HepG2 (cell line): ENCODE data around the gene BARX2. TPM values are rescaled to one million over a fixed set of nuclear protein-coding genes. Genes with fewer than 3 reads are reported as not detected.

ENCODE experiments used
- ATRX ChIP-seq: sonication (generic); formaldehyde crosslinking; IDR thresholded peaks from 2 replicates; pipeline ENCODE4 v1.4.0; 2020; ENCODE audit warnings: missing genetic modification reagents, borderline replicate concordance
- BCL6 ChIP-seq: IDR thresholded peaks from 2 replicates; pipeline ENCODE4 v1.6.1; 2016; ENCODE audit warnings: missing genetic modification reagents, missing compliant biosample characterization
- E2F1 ChIP-seq: sonication (generic); formaldehyde crosslinking; IDR thresholded peaks from 2 replicates; pipeline ENCODE4 v1.5.0; 2020; ENCODE audit warnings: missing genetic modification reagents
- EZH2 ChIP-seq: conservative IDR thresholded peaks from 2 replicates; pipeline ENCODE4 v1.6.1; 2012; ENCODE audit warnings: mild to moderate bottlenecking, low read depth, low read length, moderate library complexity
- HNF4A ChIP-seq: sonication (generic); formaldehyde crosslinking; IDR thresholded peaks from 2 replicates; pipeline ENCODE4 v1.4.0; 2020; ENCODE audit warnings: missing genetic modification reagents
- KDM3A ChIP-seq: IDR thresholded peaks from 2 replicates; pipeline ENCODE4 v1.6.1; 2018; ENCODE audit warnings: low read depth, missing compliant biosample characterization
- MIER3 ChIP-seq: IDR thresholded peaks from 2 replicates; pipeline ENCODE4 v1.6.1; 2016; ENCODE audit warnings: missing compliant biosample characterization, borderline replicate concordance
- NR1H2 ChIP-seq: sonication (generic); formaldehyde crosslinking; IDR thresholded peaks from 2 replicates; pipeline ENCODE4 v1.8.1; 2022; ENCODE audit warnings: low read depth, missing genetic modification reagents, borderline replicate concordance
- SALL1 ChIP-seq: sonication (generic); formaldehyde crosslinking; IDR thresholded peaks from 2 replicates; pipeline ENCODE4 v1.8.0; 2022; ENCODE audit warnings: mild to moderate bottlenecking, missing genetic modification reagents
- SOX6 ChIP-seq, 2 experiments: fragments of 450-650 bp in 1 of 2; sonication (generic) in 1 of 2; formaldehyde crosslinking in 1 of 2; IDR thresholded peaks; 2 replicates each; pipeline versions ENCODE4 v1.4.0 to v1.6.1; 2017 to 2020; ENCODE audit warnings: antibody characterized with exemption in 1 of 2, mild to moderate bottlenecking in 1 of 2, missing genetic modification reagents in 1 of 2
- SRSF9 ChIP-seq: fragments of 200-400 bp; formaldehyde crosslinking; IDR thresholded peaks from 2 replicates; pipeline ENCODE4 v1.6.1; 2018; ENCODE audit warnings: borderline replicate concordance, mild to moderate bottlenecking, low read depth, low read length; ENCODE audit not compliant: insufficient read depth, poor library complexity, severe bottlenecking
- THAP8 ChIP-seq: sonication (generic); formaldehyde crosslinking; IDR thresholded peaks from 2 replicates; pipeline ENCODE4 v1.5.1; 2020; ENCODE audit warnings: missing genetic modification reagents, mild to moderate bottlenecking, borderline replicate concordance
- ZGPAT ChIP-seq: IDR thresholded peaks from 2 replicates; pipeline ENCODE4 v1.6.1; 2016; ENCODE audit warnings: mild to moderate bottlenecking
- ZNF124 ChIP-seq: sonication (generic); formaldehyde crosslinking; IDR thresholded peaks from 2 replicates; pipeline ENCODE4 v1.4.0; 2020; ENCODE audit warnings: missing genetic modification reagents
- ZNF432 ChIP-seq: sonication (generic); formaldehyde crosslinking; IDR thresholded peaks from 2 replicates; pipeline ENCODE4 v1.5.0; 2020; ENCODE audit warnings: missing genetic modification reagents, mild to moderate bottlenecking, borderline replicate concordance
- ZNF605 ChIP-seq: sonication (generic); formaldehyde crosslinking; IDR thresholded peaks from 2 replicates; pipeline ENCODE4 v1.8.0; 2022; ENCODE audit warnings: mild to moderate bottlenecking, missing genetic modification reagents
- ZNF644 ChIP-seq: IDR thresholded peaks from 2 replicates; pipeline ENCODE4 v1.6.1; 2016; ENCODE audit warnings: low read depth
- ZNF709 ChIP-seq: sonication (generic); formaldehyde crosslinking; IDR thresholded peaks from 2 replicates; pipeline ENCODE4 v1.5.0; 2020; ENCODE audit warnings: mild to moderate bottlenecking, missing genetic modification reagents
- ZNF788 ChIP-seq: sonication (generic); formaldehyde crosslinking; IDR thresholded peaks from 2 replicates; pipeline ENCODE4 v1.5.0; 2020; ENCODE audit warnings: mild to moderate bottlenecking, missing genetic modification reagents, borderline replicate concordance
- polyA plus RNA-seq, 8 experiments: library from polyadenylated mRNA; depleted of rRNA in 3 of 8; stranded (reverse) in 7 of 8; unstranded in 1 of 8; fragments of >200 nt; fragmentation: Illumina TruSeq in 4 of 8; extraction: Trizol in 4 of 8; gene quantifications; 2 replicates each; pipeline versions ENCODE4 v1.2.1 to v1.2.3, GENCODE V29; 2011 to 2016; ENCODE audit warnings: low read depth in 4 of 8, missing spikeins in 1 of 8, mixed read lengths in 1 of 8; ENCODE audit not compliant: insufficient read depth in 1 of 8
- total RNA-seq, 5 experiments: library from RNA; depleted of rRNA; stranded (reverse); fragments of >200 nt; fragmentation: Illumina TruSeq; extraction: Trizol; gene quantifications; 2 replicates each; pipeline ENCODE4 v1.2.3, GENCODE V29; 2016; ENCODE audit warnings: low read depth in 1 of 5
- TF ChIP-seq, protein P1 (sequence below): sonication (generic); formaldehyde crosslinking; IDR thresholded peaks from 2 replicates; pipeline ENCODE4 v1.4.0; 2020; ENCODE audit warnings: missing genetic modification reagents
- TF ChIP-seq, protein P2 (sequence below): sonication (generic); formaldehyde crosslinking; conservative IDR thresholded peaks from 2 replicates; pipeline ENCODE4 v1.4.0; 2020; ENCODE audit warnings: missing genetic modification reagents

BARX2 gene
- total and polyA plus RNA-seq, 2 of the 13 experiments (the other 11 are each of a cell fraction or from before 2014, with no cell fraction given), result not detected

- TF ChIP-seq SOX6 (IDR thresholded peaks at IDR 0.05) (no peak), SOX6 (CRISPR knock-in tag; IDR thresholded peaks at IDR 0.05) (peak; percentile 40), ZNF605 (CRISPR knock-in tag) (no peak), ZNF788 (no peak), ZNF644 (CRISPR knock-in tag) (no peak), HNF4A (CRISPR knock-in tag) (peak; percentile 58; the same call in 1 of the 2 replicates), EZH2 (no peak), BCL6 (CRISPR knock-in tag) (peak; percentile 71), ZNF709 (CRISPR knock-in tag) (no peak), SRSF9 (no peak), ATRX (no peak), THAP8 (CRISPR knock-in tag) (no peak), E2F1 (CRISPR knock-in tag) (no peak), KDM3A (CRISPR knock-in tag) (no peak), ZGPAT (CRISPR knock-in tag) (no peak), ZNF124 (no peak), MIER3 (CRISPR knock-in tag) (no peak), SALL1 (CRISPR knock-in tag) (peak; percentile 28; the same call in 1 of the 2 replicates), NR1H2 (CRISPR knock-in tag) (no peak), ZNF432 (CRISPR knock-in tag) (no peak)
- TF ChIP-seq, protein P1, sequence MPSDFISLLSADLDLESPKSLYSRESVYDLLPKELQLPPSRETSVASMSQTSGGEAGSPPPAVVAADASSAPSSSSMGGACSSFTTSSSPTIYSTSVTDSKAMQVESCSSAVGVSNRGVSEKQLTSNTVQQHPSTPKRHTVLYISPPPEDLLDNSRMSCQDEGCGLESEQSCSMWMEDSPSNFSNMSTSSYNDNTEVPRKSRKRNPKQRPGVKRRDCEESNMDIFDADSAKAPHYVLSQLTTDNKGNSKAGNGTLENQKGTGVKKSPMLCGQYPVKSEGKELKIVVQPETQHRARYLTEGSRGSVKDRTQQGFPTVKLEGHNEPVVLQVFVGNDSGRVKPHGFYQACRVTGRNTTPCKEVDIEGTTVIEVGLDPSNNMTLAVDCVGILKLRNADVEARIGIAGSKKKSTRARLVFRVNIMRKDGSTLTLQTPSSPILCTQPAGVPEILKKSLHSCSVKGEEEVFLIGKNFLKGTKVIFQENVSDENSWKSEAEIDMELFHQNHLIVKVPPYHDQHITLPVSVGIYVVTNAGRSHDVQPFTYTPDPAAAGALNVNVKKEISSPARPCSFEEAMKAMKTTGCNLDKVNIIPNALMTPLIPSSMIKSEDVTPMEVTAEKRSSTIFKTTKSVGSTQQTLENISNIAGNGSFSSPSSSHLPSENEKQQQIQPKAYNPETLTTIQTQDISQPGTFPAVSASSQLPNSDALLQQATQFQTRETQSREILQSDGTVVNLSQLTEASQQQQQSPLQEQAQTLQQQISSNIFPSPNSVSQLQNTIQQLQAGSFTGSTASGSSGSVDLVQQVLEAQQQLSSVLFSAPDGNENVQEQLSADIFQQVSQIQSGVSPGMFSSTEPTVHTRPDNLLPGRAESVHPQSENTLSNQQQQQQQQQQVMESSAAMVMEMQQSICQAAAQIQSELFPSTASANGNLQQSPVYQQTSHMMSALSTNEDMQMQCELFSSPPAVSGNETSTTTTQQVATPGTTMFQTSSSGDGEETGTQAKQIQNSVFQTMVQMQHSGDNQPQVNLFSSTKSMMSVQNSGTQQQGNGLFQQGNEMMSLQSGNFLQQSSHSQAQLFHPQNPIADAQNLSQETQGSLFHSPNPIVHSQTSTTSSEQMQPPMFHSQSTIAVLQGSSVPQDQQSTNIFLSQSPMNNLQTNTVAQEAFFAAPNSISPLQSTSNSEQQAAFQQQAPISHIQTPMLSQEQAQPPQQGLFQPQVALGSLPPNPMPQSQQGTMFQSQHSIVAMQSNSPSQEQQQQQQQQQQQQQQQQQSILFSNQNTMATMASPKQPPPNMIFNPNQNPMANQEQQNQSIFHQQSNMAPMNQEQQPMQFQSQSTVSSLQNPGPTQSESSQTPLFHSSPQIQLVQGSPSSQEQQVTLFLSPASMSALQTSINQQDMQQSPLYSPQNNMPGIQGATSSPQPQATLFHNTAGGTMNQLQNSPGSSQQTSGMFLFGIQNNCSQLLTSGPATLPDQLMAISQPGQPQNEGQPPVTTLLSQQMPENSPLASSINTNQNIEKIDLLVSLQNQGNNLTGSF, result no peak
- TF ChIP-seq, protein P2, sequence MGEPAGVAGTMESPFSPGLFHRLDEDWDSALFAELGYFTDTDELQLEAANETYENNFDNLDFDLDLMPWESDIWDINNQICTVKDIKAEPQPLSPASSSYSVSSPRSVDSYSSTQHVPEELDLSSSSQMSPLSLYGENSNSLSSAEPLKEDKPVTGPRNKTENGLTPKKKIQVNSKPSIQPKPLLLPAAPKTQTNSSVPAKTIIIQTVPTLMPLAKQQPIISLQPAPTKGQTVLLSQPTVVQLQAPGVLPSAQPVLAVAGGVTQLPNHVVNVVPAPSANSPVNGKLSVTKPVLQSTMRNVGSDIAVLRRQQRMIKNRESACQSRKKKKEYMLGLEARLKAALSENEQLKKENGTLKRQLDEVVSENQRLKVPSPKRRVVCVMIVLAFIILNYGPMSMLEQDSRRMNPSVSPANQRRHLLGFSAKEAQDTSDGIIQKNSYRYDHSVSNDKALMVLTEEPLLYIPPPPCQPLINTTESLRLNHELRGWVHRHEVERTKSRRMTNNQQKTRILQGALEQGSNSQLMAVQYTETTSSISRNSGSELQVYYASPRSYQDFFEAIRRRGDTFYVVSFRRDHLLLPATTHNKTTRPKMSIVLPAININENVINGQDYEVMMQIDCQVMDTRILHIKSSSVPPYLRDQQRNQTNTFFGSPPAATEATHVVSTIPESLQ (CRISPR knock-in tag), result no peak
Measured at GRCh38 chr11:129423426-129423825, 47.8 kb downstream of the BARX2 start (continued).
